Caco-2 (cell line): ENCODE data around the gene PAX9. TPM values are rescaled to one million over a fixed set of nuclear protein-coding genes. Genes with fewer than 3 reads are reported as not detected.
A peak's percentile ranks its signal among the peaks of the same experiment; 100 is the strongest.

ENCODE experiments used
- BruUV-seq: library from RNA; stranded (reverse); fragments of 400-500 nt; replicated peaks from 2 replicates; lab custom pipeline; 2021; lab: Mats Ljungman, UMichigan
- CTCF ChIA-PET: fragments of 300-600 bp; sonication (Branson Sonifier 250); formaldehyde crosslinking; loops from one replicate; lab custom pipeline; 2022; ENCODE audit warnings: antibody characterized with exemption; lab: Charles Lee
- POLR2A ChIA-PET: fragments of 300-600 bp; sonication (Branson Sonifier 250); formaldehyde crosslinking; loops from one replicate; lab custom pipeline; 2022; ENCODE audit warnings: antibody characterized with exemption; lab: Charles Lee
- DNase-seq, 2 experiments: peaks; one replicate each; pipeline versions ENCODE4 v3.0.0 to v3.0.0-alpha.2; 2020 to 2022
- H3K27me3 ChIP-seq: replicated peaks from 2 replicates; pipeline ENCODE4 v1.6.0; 2011; ENCODE audit warnings: low read length; ENCODE audit not compliant: control insufficient read depth, insufficient read depth
- H3K36me3 ChIP-seq: 2 replicates; pipeline ENCODE4 v1.5.1; 2011; ENCODE audit warnings: low read length; ENCODE audit not compliant: control insufficient read depth, insufficient read depth
- H3K4me1 ChIP-seq: fragments of 250-450 bp; sonication (Bioruptor Pico); 2 replicates; pipeline ENCODE4 v1.5.1; 2020; ENCODE audit warnings: mild to moderate bottlenecking
- H3K4me3 ChIP-seq: 2 replicates; pipeline ENCODE4 v1.5.1; 2011; ENCODE audit warnings: low read depth, mild to moderate bottlenecking, control low read depth, low read length
- H3K9me3 ChIP-seq: fragments of 250-450 bp; sonication (Bioruptor Pico); 2 replicates; pipeline ENCODE4 v1.5.1; 2020; ENCODE audit warnings: mild to moderate bottlenecking, moderate library complexity
- H3K27ac Mint-ChIP-seq: one replicate; pipeline ENCODE4 v1.8.0; 2022; ENCODE audit warnings: mixed read lengths; ENCODE audit not compliant: unreplicated experiment
- H3K27me3 Mint-ChIP-seq: one replicate; pipeline ENCODE4 v1.8.0; 2022; ENCODE audit warnings: mixed read lengths; ENCODE audit not compliant: insufficient read depth, unreplicated experiment
- H3K36me3 Mint-ChIP-seq: one replicate; pipeline ENCODE4 v1.8.0; 2022; ENCODE audit warnings: mild to moderate bottlenecking, mixed read lengths; ENCODE audit not compliant: insufficient read depth, unreplicated experiment
- H3K4me1 Mint-ChIP-seq: one replicate; pipeline ENCODE4 v1.8.0; 2022; ENCODE audit warnings: low read depth, mixed read lengths; ENCODE audit not compliant: unreplicated experiment
- H3K4me3 Mint-ChIP-seq: one replicate; pipeline ENCODE4 v1.8.0; 2022; ENCODE audit warnings: mild to moderate bottlenecking, moderate library complexity, mixed read lengths; ENCODE audit not compliant: unreplicated experiment
- H3K9me3 Mint-ChIP-seq: one replicate; pipeline ENCODE4 v1.8.0; 2022; ENCODE audit warnings: mixed read lengths; ENCODE audit not compliant: unreplicated experiment
- intact Hi-C: fragments of 100-400 bp; cut with micrococcal nuclease; formaldehyde crosslinking; loops from one replicate; pipeline ENCODE4 v1.10.0; 2022; ENCODE audit not compliant: unreplicated experiment
- total RNA-seq: library from RNA; stranded (reverse); gene quantifications from 2 replicates; pipeline ENCODE4 v1.2.3, GENCODE V29; 2022
- TF ChIP-seq, protein P1 (sequence below), 2 experiments: fragments of 200-600 bp in 1 of 2; IDR thresholded peaks; 1 replicate in 1 of 2; 2 replicates in 1 of 2; pipeline versions ENCODE4 v1.5.1 to v1.8.0; 2011 to 2022; ENCODE audit warnings: antibody characterized with exemption in 1 of 2, control low read depth in 1 of 2, inconsistent platforms in 1 of 2, low read depth in 1 of 2, low read length in 1 of 2, mild to moderate bottlenecking in 1 of 2, moderate library complexity in 1 of 2; ENCODE audit not compliant: insufficient read depth in 1 of 2, severe bottlenecking in 1 of 2, unreplicated experiment in 1 of 2

PAX9 gene
- total RNA-seq, 1 experiment from 2014 or later, result 6.9 TPM

DNA sequence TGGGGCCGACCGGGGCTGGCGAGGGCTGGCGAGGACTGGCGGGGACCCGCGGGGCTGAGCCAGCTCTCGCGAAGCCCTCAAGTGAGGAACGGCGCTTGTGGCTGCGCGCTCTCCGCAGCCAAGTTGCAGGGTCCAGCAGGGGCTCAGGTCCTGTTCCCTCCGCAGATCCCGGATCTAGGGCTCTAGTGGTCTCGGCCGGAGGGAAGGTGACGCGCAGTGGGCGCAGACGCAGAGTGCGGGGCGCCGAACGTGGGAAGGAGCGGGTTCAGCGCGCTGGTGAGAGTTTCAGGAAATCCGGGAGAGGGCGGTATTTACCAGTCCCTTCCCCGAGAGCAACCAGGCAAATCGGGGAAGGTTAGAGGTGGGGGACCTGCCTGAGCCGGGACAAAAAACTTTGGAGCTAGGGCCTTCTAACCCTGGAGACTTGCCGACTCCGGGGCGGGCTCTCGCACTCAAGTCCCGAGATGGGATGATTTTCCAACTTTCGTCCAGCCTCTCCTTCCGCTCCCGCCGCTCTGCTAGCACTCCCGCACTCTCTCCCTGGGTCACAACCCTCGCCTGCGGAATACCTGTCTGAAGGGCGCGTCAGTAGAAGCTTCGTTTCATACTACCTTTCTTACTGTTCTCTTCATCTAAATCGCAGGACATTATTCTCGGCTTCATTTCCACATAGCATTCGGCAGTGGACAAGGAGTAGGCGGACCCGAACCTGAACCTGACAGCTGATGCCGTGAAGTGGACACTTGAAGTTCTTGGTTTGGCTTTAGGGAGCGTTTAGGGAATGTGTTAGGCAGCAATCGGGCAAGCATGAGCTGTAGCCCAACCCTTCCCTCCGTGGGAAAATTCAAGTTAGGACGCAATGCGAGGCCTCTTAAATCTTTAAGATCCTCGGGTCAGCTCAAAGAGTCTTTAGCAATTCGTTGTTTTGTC, 13.6 kb upstream of the PAX9 start:
- CTCF ChIA-PET, result interaction anchor here (0.5 to 2.7 kb wide), 24 partner anchors 8 to 549 kb away, joined by 3 to 69 read pairs (median 4); partner anchors contain the start of genes MIPOL1 and PAX9
- TF ChIP-seq, protein P1, sequence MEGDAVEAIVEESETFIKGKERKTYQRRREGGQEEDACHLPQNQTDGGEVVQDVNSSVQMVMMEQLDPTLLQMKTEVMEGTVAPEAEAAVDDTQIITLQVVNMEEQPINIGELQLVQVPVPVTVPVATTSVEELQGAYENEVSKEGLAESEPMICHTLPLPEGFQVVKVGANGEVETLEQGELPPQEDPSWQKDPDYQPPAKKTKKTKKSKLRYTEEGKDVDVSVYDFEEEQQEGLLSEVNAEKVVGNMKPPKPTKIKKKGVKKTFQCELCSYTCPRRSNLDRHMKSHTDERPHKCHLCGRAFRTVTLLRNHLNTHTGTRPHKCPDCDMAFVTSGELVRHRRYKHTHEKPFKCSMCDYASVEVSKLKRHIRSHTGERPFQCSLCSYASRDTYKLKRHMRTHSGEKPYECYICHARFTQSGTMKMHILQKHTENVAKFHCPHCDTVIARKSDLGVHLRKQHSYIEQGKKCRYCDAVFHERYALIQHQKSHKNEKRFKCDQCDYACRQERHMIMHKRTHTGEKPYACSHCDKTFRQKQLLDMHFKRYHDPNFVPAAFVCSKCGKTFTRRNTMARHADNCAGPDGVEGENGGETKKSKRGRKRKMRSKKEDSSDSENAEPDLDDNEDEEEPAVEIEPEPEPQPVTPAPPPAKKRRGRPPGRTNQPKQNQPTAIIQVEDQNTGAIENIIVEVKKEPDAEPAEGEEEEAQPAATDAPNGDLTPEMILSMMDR (IDR thresholded peaks at IDR 0.05; ENCODE audit: insufficient read depth in 1 of 2, low read depth in 1 of 2, low read length in 1 of 2, severe bottlenecking in 1 of 2, unreplicated experiment in 1 of 2), result peak; percentile 71 to 72
- no peaks in the 10 kb centered on the region; the same call in 1 of the 2 replicates for H3K27me3 ChIP-seq
- 0 out of 2 replicates have a peak, but pooled peaks cover 4% of the 10 kb centered on the region for H3K4me1 ChIP-seq
- H3K4me3 ChIP-seq, result peak overlapping the region; percentile 59
- peak overlapping the region; percentile 85 for H3K27ac Mint-ChIP-seq
- H3K4me3 Mint-ChIP-seq, result peak overlapping the region; percentile 92
- H3K27me3 Mint-ChIP-seq, result no peaks in the 10 kb centered on the region
- POLR2A ChIA-PET, result interaction anchor here (0.5 to 0.9 kb wide), 2 partner anchors 99 to 294 kb away, joined by 4 to 19 read pairs; no protein-coding TSS in a partner anchor
- intact Hi-C loops, result loop anchor here (1.0 to 2.0 kb wide), 3 partner anchors 123 to 502 kb away; no protein-coding TSS in a partner anchor
- H3K36me3 Mint-ChIP-seq, result no peaks in the 10 kb centered on the region
- DNase-seq, result peak; percentile 71 to 81
- no peaks in the 10 kb centered on the region for H3K9me3 Mint-ChIP-seq
- peaks cover 6% of the 10 kb centered on the region for H3K4me1 Mint-ChIP-seq
- TSS peak; percentile 22 for BruUV-seq
- H3K9me3 ChIP-seq, result no peaks in the 10 kb centered on the region
- no peaks in the 10 kb centered on the region for H3K36me3 ChIP-seq

DNA sequence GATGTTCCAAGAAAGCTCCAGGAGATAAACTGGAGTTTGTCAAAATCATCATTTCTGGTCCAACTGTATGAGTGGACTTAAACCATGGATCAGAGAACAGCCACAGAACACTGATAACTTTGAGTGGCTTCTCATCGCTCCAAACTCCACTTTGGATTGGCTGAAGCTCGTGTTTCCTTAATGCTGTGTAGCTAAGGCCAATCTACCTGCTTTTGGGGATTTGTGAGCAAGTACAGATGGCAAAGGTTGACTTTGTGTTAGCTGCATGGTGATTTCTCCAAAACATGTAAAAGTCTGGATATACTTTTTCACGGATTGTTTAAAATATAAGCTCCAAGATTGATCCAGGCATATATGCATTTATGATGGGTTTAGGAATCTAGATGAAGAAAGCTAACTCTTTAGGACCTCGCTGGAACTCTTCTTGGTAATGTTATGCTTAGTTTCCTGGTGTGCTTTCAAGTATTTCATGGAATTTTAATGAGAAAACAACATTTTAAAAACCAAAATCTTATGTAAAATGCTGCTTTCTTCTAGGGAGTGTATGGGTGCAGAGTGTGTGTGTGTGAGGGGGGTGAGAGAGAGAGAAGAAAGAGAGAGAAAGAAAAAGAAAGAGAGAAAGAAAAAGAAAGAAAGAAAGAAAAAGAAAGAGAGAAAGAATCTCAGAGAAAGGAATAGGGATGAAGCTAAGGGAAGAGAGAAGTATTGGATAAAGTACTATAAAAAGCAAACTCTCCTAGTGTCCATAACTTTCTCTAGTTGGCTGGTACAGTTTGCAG, 11.6 kb upstream of the PAX9 start:
- Mint-ChIP-seq H3K9me3 (no peaks in the 10 kb centered on the region), H3K4me1 (peaks cover 6% of the 10 kb centered on the region), H3K27me3 (no peaks in the 10 kb centered on the region), H3K27ac (no peak overlapping the region), H3K36me3 (no peaks in the 10 kb centered on the region), H3K4me3 (no peak overlapping the region)
- POLR2A ChIA-PET, result no interaction called here
- TF ChIP-seq, protein P1 (IDR thresholded peaks at IDR 0.05; ENCODE audit: insufficient read depth in 1 of 2, low read depth in 1 of 2, low read length in 1 of 2, severe bottlenecking in 1 of 2, unreplicated experiment in 1 of 2), result no peak
- no peaks in the 10 kb centered on the region; the same call in 1 of the 2 replicates for H3K27me3 ChIP-seq
- H3K4me1 ChIP-seq, result 0 out of 2 replicates have a peak, but pooled peaks cover 4% of the 10 kb centered on the region
- no TSS peak for BruUV-seq
- DNase-seq, result no peak
- no peaks in the 10 kb centered on the region for H3K36me3 ChIP-seq
- H3K9me3 ChIP-seq, result no peaks in the 10 kb centered on the region
- no peak overlapping the region for H3K4me3 ChIP-seq
- CTCF ChIA-PET, result interaction anchor here (0.5 to 1.4 kb wide), 3 partner anchors 96 to 500 kb away, joined by 3 to 10 read pairs (median 5); no protein-coding TSS in a partner anchor
- intact Hi-C loops, result loop anchor here (2.0 kb wide), 2 partner anchors 49 to 121 kb away; no protein-coding TSS in a partner anchor
